H9 (cell line): ENCODE measurements around the gene LAMTOR4. TPM values are rescaled to one million over a fixed set of nuclear protein-coding genes. Genes with fewer than 3 reads are reported as not detected.

Experiments
- DNase-seq: peaks from one replicate; pipeline ENCODE4 v3.0.0-alpha.2; 2017
- H2AFZ ChIP-seq: one replicate; pipeline ENCODE4 v1.6.1; 2013; ENCODE audit warnings: mild to moderate bottlenecking, low read length, control low read depth, moderate library complexity
- H2AK5ac ChIP-seq: 2 replicates; pipeline ENCODE4 v1.6.1; 2013; ENCODE audit warnings: low read length, control low read depth, mixed read lengths; ENCODE audit not compliant: insufficient read length
- H2BK120ac ChIP-seq: one replicate; pipeline ENCODE4 v1.6.1; 2013; ENCODE audit warnings: low read depth, mild to moderate bottlenecking, low read length, control low read depth, inconsistent platforms; ENCODE audit not compliant: poor library complexity, severe bottlenecking
- H2BK12ac ChIP-seq: 2 replicates; pipeline ENCODE4 v1.6.1; 2013; ENCODE audit warnings: low read length, control low read depth, mixed read lengths, low read depth; ENCODE audit not compliant: insufficient read length
- H2BK15ac ChIP-seq: 2 replicates; pipeline ENCODE4 v1.6.1; 2013; ENCODE audit warnings: low read depth, low read length, control low read depth
- H2BK20ac ChIP-seq: one replicate; pipeline ENCODE4 v1.6.1; 2013; ENCODE audit warnings: low read depth, mild to moderate bottlenecking, low read length, control low read depth, inconsistent platforms; ENCODE audit not compliant: poor library complexity, severe bottlenecking
- H2BK5ac ChIP-seq: 2 replicates; pipeline ENCODE4 v1.6.1; 2013; ENCODE audit warnings: low read length, control low read depth, mixed read lengths; ENCODE audit not compliant: insufficient read length
- H3K14ac ChIP-seq: 2 replicates; pipeline ENCODE4 v1.6.1; 2013; ENCODE audit warnings: low read length, control low read depth; ENCODE audit not compliant: insufficient read depth
- H3K18ac ChIP-seq: 2 replicates; pipeline ENCODE4 v1.6.1; 2013; ENCODE audit warnings: low read depth, mild to moderate bottlenecking, mixed read lengths, low read length, control low read depth; ENCODE audit not compliant: insufficient read length
- H3K23ac ChIP-seq: 2 replicates; pipeline ENCODE4 v1.6.1; 2013; ENCODE audit warnings: low read length, control low read depth, mixed read lengths, low read depth; ENCODE audit not compliant: insufficient read length
- H3K23me2 ChIP-seq: 2 replicates; pipeline ENCODE4 v1.6.1; 2013; ENCODE audit warnings: low read depth, mild to moderate bottlenecking, mixed read lengths, low read length, control low read depth; ENCODE audit not compliant: insufficient read length, poor library complexity, severe bottlenecking
- H3K27ac ChIP-seq: 2 replicates; pipeline ENCODE4 v1.5.1; 2013; ENCODE audit warnings: low read length, control low read depth, mixed read lengths, low read depth; ENCODE audit not compliant: insufficient read length
- H3K27me3 ChIP-seq: 2 replicates; pipeline ENCODE4 v1.6.1; 2013; ENCODE audit warnings: low read length, control low read depth, inconsistent platforms; ENCODE audit not compliant: insufficient read depth
- H3K4ac ChIP-seq: 2 replicates; pipeline ENCODE4 v1.6.1; 2013; ENCODE audit warnings: low read depth, mild to moderate bottlenecking, control low read depth, inconsistent platforms, low read length, moderate library complexity
- H3K4me1 ChIP-seq: 2 replicates; pipeline ENCODE4 v1.6.1; 2013; ENCODE audit warnings: low read length, control low read depth, inconsistent platforms; ENCODE audit not compliant: insufficient read depth
- H3K4me2 ChIP-seq: 2 replicates; pipeline ENCODE4 v1.6.1; 2013; ENCODE audit warnings: low read length, control low read depth, mixed read lengths; ENCODE audit not compliant: insufficient read length, insufficient read depth
- H3K56ac ChIP-seq: 2 replicates; pipeline ENCODE4 v1.6.1; 2013; ENCODE audit warnings: low read depth, mild to moderate bottlenecking, mixed read lengths, low read length, control low read depth; ENCODE audit not compliant: insufficient read length
- H3K79me1 ChIP-seq: 2 replicates; pipeline ENCODE4 v1.6.1; 2013; ENCODE audit warnings: low read depth, mild to moderate bottlenecking, moderate library complexity, low read length, control low read depth, inconsistent platforms; ENCODE audit not compliant: insufficient read depth, poor library complexity, severe bottlenecking
- H3K79me2 ChIP-seq: 2 replicates; pipeline ENCODE4 v1.6.1; 2013; ENCODE audit warnings: low read length, control low read depth, inconsistent platforms; ENCODE audit not compliant: insufficient read depth
- H3K9ac ChIP-seq: 2 replicates; pipeline ENCODE4 v1.6.1; 2013; ENCODE audit warnings: low read length, control low read depth, mixed read lengths; ENCODE audit not compliant: insufficient read length; ENCODE audit errors: extremely low read depth
- H3K9me3 ChIP-seq: one replicate; pipeline ENCODE4 v1.6.1; 2013; ENCODE audit warnings: low read depth, low read length, inconsistent platforms; ENCODE audit not compliant: control insufficient read depth
- H3T11ph ChIP-seq: one replicate; pipeline ENCODE4 v1.6.1; 2013; ENCODE audit warnings: mild to moderate bottlenecking, low read length, control low read depth, inconsistent platforms
- H4K20me1 ChIP-seq: one replicate; pipeline ENCODE4 v1.6.1; 2013; ENCODE audit not compliant: control insufficient read depth, insufficient read length, insufficient read depth
- H4K5ac ChIP-seq: 2 replicates; pipeline ENCODE4 v1.6.1; 2013; ENCODE audit warnings: low read depth, mild to moderate bottlenecking, mixed read lengths, low read length, control low read depth; ENCODE audit not compliant: insufficient read length
- H4K8ac ChIP-seq: replicated peaks from 2 replicates; pipeline ENCODE4 v1.6.1; 2013; ENCODE audit warnings: low read length, control low read depth, mixed read lengths, low read depth; ENCODE audit not compliant: insufficient read length
- H4K91ac ChIP-seq: 2 replicates; pipeline ENCODE4 v1.6.1; 2013; ENCODE audit warnings: low read depth, mild to moderate bottlenecking, moderate library complexity, mixed read lengths, low read length, control low read depth; ENCODE audit not compliant: insufficient read length
- H3K27ac Mint-ChIP-seq, 3 experiments: 2 replicates in 2 of 3; 3 replicates in 1 of 3; pipeline ENCODE4 v1.8.0; 2020 to 2021; ENCODE audit warnings: mixed read lengths in 3 of 3, mild to moderate bottlenecking in 1 of 3, moderate library complexity in 1 of 3
- H3K27me3 Mint-ChIP-seq: 2 replicates; pipeline ENCODE4 v1.8.0; 2021; ENCODE audit warnings: low read depth, mild to moderate bottlenecking, moderate library complexity, mixed read lengths
- H3K36me3 Mint-ChIP-seq, 3 experiments: 2 replicates in 2 of 3; 3 replicates in 1 of 3; pipeline ENCODE4 v1.8.0; 2020 to 2021; ENCODE audit warnings: low read depth in 3 of 3, mixed read lengths in 3 of 3; ENCODE audit not compliant: insufficient read depth in 1 of 3
- H3K4me1 Mint-ChIP-seq, 2 experiments: 2 replicates each; pipeline ENCODE4 v1.8.0; 2020; ENCODE audit warnings: mixed read lengths in 2 of 2
- H3K4me3 Mint-ChIP-seq, 2 experiments: 2 replicates in 1 of 2; 3 replicates in 1 of 2; pipeline ENCODE4 v1.8.0; 2020 to 2021; ENCODE audit warnings: mild to moderate bottlenecking in 2 of 2, mixed read lengths in 2 of 2, moderate library complexity in 1 of 2
- H3K9me3 Mint-ChIP-seq, 2 experiments: 2 replicates in 1 of 2; 3 replicates in 1 of 2; pipeline ENCODE4 v1.8.0; 2020; ENCODE audit warnings: mild to moderate bottlenecking in 2 of 2, mixed read lengths in 2 of 2, moderate library complexity in 1 of 2
- CTCF ChIP-seq: fragments of 200-600 bp; sonication (generic); conservative IDR thresholded peaks from 3 replicates; pipeline ENCODE4 v1.8.0; 2021; ENCODE audit warnings: antibody characterized with exemption, mild to moderate bottlenecking
- WGBS: extraction: QIAGEN DNeasy Blood & Tissue Kit; methylation state at CpG from one replicate; pipeline ENCODE4 v1.1.7; 2013; ENCODE audit warnings: missing lambda C conversion rate, low lambda C conversion rate, mixed read lengths; ENCODE audit not compliant: insufficient read length; ENCODE audit errors: extremely low coverage; 5-methylcytosine and 5-hydroxymethylcytosine counted together
- total RNA-seq: library from RNA; stranded (reverse); gene quantifications from 2 replicates; pipeline ENCODE4 v1.2.1, GENCODE V29; 2021

The LAMTOR4 gene
- total RNA-seq, 1 experiment from 2014 or later: 179 TPM

- H3K18ac ChIP-seq: no peak overlapping the region
- no peak overlapping the region for H2BK20ac ChIP-seq
- peaks cover 5% of the 10 kb centered on the region; the same call in 1 of the 2 replicates for H3K79me2 ChIP-seq
- Mint-ChIP-seq H3K4me3 (peak overlapping the region; percentile 93 to 95), H3K9me3 (peaks cover 0 to 3% of the 10 kb centered on the region in 2 experiments; a peak in 1 of 5 replicates), H3K4me1 (peaks cover 20 to 34% of the 10 kb centered on the region in 2 experiments), H3K27me3 (no peaks in the 10 kb centered on the region; the same call in 1 of the 2 replicates), H3K27ac (peak overlapping the region; percentile 95 to 99 (median 95)), H3K36me3 (peaks cover 59 to 75% (median 71%) of the 10 kb centered on the region in 3 experiments)
- no peak overlapping the region for H3K23ac ChIP-seq
- no peak overlapping the region for H4K8ac ChIP-seq
- H2BK12ac ChIP-seq: no peak overlapping the region
- H3K79me1 ChIP-seq: peaks cover 3% of the 10 kb centered on the region
- H3K23me2 ChIP-seq: no peaks in the 10 kb centered on the region
- H2AK5ac ChIP-seq: no peak overlapping the region
- H2AFZ ChIP-seq: no peak overlapping the region
- no peak overlapping the region for H2BK15ac ChIP-seq
- no peaks in the 10 kb centered on the region for H3K4me1 ChIP-seq
- no peak overlapping the region for H4K5ac ChIP-seq
- no peak overlapping the region for H3T11ph ChIP-seq
- no peak for TF ChIP-seq CTCF
- no peak for DNase-seq
- no peak overlapping the region for H3K14ac ChIP-seq
- no peak overlapping the region for H2BK120ac ChIP-seq
- WGBS: no CpG with 5 or more reads among the region's 12 CpGs
- H4K91ac ChIP-seq: no peak overlapping the region
- H3K4ac ChIP-seq: no peak overlapping the region
- H3K56ac ChIP-seq: no peak overlapping the region
- no peaks in the 10 kb centered on the region for H3K9me3 ChIP-seq
- H2BK5ac ChIP-seq: no peak overlapping the region
- H3K4me2 ChIP-seq: peak overlapping the region; percentile 75
- H3K27me3 ChIP-seq: no peaks in the 10 kb centered on the region
- H3K9ac ChIP-seq: peak overlapping the region; percentile 100
- no peak overlapping the region for H3K27ac ChIP-seq
- no peaks in the 10 kb centered on the region for H4K20me1 ChIP-seq
Measured at GRCh38 chr7:100099452-100099851, 49.3 kb upstream of the LAMTOR4 start.
